GM23248 (cell line): ENCODE results near the gene DAB1. TPM values are rescaled to one million over a fixed set of nuclear protein-coding genes. Genes with fewer than 3 reads are reported as not detected.

Experiments
- DNase-seq: peaks from one replicate; pipeline ENCODE4 v3.0.0-alpha.2; 2015
- H2AFZ ChIP-seq: fragments of 200-600 bp; sonication (generic); 2 replicates; pipeline ENCODE4 v1.6.1; 2016; ENCODE audit warnings: antibody characterized with exemption
- H3F3A ChIP-seq: fragments of 200-600 bp; sonication (generic); 2 replicates; pipeline ENCODE4 v1.6.1; 2016; ENCODE audit warnings: mild to moderate bottlenecking, antibody characterized with exemption, mixed run types; ENCODE audit not compliant: insufficient read depth
- H3K27ac ChIP-seq: fragments of 200-600 bp; sonication (generic); 2 replicates; pipeline ENCODE4 v1.5.1; 2016; ENCODE audit warnings: mild to moderate bottlenecking
- H3K27me3 ChIP-seq: fragments of 200-600 bp; sonication (generic); replicated peaks from 2 replicates; pipeline ENCODE4 v1.6.1; 2016; ENCODE audit warnings: mild to moderate bottlenecking; ENCODE audit not compliant: insufficient read depth
- H3K36me3 ChIP-seq: fragments of 200-600 bp; sonication (generic); 2 replicates; pipeline ENCODE4 v1.6.1; 2016; ENCODE audit warnings: low read depth, mild to moderate bottlenecking
- H3K4me1 ChIP-seq: fragments of 200-600 bp; sonication (generic); 2 replicates; pipeline ENCODE4 v1.6.1; 2016; ENCODE audit warnings: mild to moderate bottlenecking; ENCODE audit not compliant: insufficient read depth
- H3K4me2 ChIP-seq: fragments of 200-600 bp; sonication (generic); one replicate; pipeline ENCODE4 v1.6.1; 2016; ENCODE audit warnings: mild to moderate bottlenecking; ENCODE audit not compliant: unreplicated experiment
- H3K4me3 ChIP-seq: fragments of 200-600 bp; sonication (generic); 2 replicates; pipeline ENCODE4 v1.5.1; 2016; ENCODE audit warnings: mild to moderate bottlenecking
- H3K79me2 ChIP-seq: fragments of 200-600 bp; sonication (generic); 2 replicates; pipeline ENCODE4 v1.6.1; 2016; ENCODE audit warnings: mild to moderate bottlenecking; ENCODE audit not compliant: insufficient read depth
- H3K9ac ChIP-seq: fragments of 200-600 bp; sonication (generic); 2 replicates; pipeline ENCODE4 v1.6.1; 2016; ENCODE audit warnings: mild to moderate bottlenecking
- H3K9me2 ChIP-seq: fragments of 200-600 bp; sonication (generic); 2 replicates; pipeline ENCODE4 v1.6.1; 2016; ENCODE audit warnings: mixed run types, mild to moderate bottlenecking, moderate library complexity; ENCODE audit not compliant: insufficient read depth
- H3K9me3 ChIP-seq: fragments of 200-600 bp; sonication (generic); one replicate; pipeline ENCODE4 v1.6.1; 2017; ENCODE audit warnings: low read depth
- H4K20me1 ChIP-seq: fragments of 200-600 bp; sonication (generic); 2 replicates; pipeline ENCODE4 v1.6.0; 2016; ENCODE audit not compliant: insufficient read depth
- EZH2 ChIP-seq: fragments of 200-600 bp; sonication (generic); IDR thresholded peaks from 2 replicates; pipeline ENCODE4 v1.6.1; 2018; ENCODE audit warnings: antibody characterized with exemption, mild to moderate bottlenecking; ENCODE audit not compliant: insufficient read depth, poor library complexity, severe bottlenecking
- EZH2phosphoT487 ChIP-seq: fragments of 200-600 bp; sonication (generic); IDR thresholded peaks from 2 replicates; pipeline ENCODE4 v1.6.1; 2018; ENCODE audit warnings: antibody characterized with exemption, moderate library complexity, mild to moderate bottlenecking, low read depth; ENCODE audit not compliant: insufficient read depth
- WGBS, 2 experiments: methylation state at CpG; one replicate each; pipeline ENCODE4 v1.1.6; 2015 to 2017; ENCODE audit warnings: low lambda C conversion rate in 2 of 2, low coverage in 1 of 2; ENCODE audit errors: missing lambda C conversion rate in 2 of 2; 5-methylcytosine and 5-hydroxymethylcytosine counted together
- in situ Hi-C: fragments of 300-500 bp; cut with MboI; formaldehyde crosslinking; loops from 2 replicates; pipeline ENCODE4 v1.15.0; 2020
- polyA plus RNA-seq: library from polyadenylated mRNA; unstranded; fragments of >200 nt; fragmentation: Nextera tagmentation; extraction: Ambion mirVana; gene quantifications from 2 replicates; pipeline ENCODE4 v1.2.1, GENCODE V29; 2016
- total RNA-seq: library from RNA; depleted of rRNA; stranded (reverse); fragments of >200 nt; shearing (Covaris generic); gene quantifications from 2 replicates; pipeline ENCODE4 v1.2.3, GENCODE V29; 2014

The DAB1 gene
- total and polyA plus RNA-seq, 2 experiments from 2014 or later, result 0.11 to 0.39 TPM

DNA sequence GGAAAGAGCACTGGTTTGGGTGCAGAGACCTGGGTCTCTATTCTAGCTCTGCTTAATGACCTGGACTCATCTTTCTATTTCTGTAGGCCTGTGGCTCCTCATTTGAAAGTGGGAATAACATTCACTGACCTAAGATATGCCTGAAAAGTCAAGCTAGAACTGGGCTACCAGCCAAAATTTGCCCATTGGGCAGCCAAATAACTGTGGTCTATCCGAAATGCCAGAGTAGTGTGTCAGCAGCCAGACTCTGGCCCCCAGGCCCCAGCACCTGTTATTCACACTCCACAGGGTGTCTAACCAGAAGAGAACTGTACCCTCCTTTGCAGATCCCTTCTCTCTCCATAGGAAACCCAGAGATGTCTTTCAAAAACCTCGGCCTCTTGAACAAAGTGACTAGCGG is 12.6 kb downstream of the DAB1 start:
- TF ChIP-seq EZH2phosphoT487 (no peak), EZH2 (no peak)
- no peaks in the 10 kb centered on the region for H4K20me1 ChIP-seq
- H3K9me2 ChIP-seq, result no peaks in the 10 kb centered on the region
- no peaks in the 10 kb centered on the region for H3K27me3 ChIP-seq
- no peak overlapping the region for H2AFZ ChIP-seq
- no peaks in the 10 kb centered on the region for H3K79me2 ChIP-seq
- H3K9ac ChIP-seq, result no peak overlapping the region
- H3F3A ChIP-seq, result no peaks in the 10 kb centered on the region
- H3K9me3 ChIP-seq, result no peaks in the 10 kb centered on the region
- H3K36me3 ChIP-seq, result no peaks in the 10 kb centered on the region
- no peak overlapping the region for H3K4me2 ChIP-seq
- no peak overlapping the region for H3K27ac ChIP-seq
- peak; percentile 22 for DNase-seq
- H3K4me1 ChIP-seq, result no peaks in the 10 kb centered on the region
- no peak overlapping the region for H3K4me3 ChIP-seq
- in situ Hi-C loops, result no loop called here
- 37 to 45% methylated on average over 3 of the region's 3 CpGs for WGBS, 2 experiments

DNA sequence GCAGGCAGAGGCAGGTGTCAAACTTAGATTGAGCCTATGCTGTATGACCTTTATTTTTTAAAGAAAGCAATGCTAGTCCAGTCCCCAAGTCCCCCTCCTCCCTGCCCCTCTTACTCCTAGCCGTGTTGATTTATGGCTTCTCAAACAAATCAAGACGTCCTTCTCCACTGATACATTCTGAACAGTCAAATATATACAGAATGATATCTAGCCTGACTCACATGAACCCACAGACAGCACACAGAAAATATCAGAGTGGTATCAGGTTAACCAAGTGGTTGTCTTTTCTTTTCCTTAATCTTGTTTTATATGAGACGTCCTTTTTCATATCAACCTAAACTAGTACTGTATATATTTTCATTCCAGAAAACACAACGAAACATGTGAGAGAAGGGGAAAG is 13.4 kb downstream of the DAB1 start:
- H3K4me2 ChIP-seq, result no peak overlapping the region
- no peak overlapping the region for H3K9ac ChIP-seq
- no peaks in the 10 kb centered on the region for H3K4me1 ChIP-seq
- no peaks in the 10 kb centered on the region for H4K20me1 ChIP-seq
- H3K79me2 ChIP-seq, result no peaks in the 10 kb centered on the region
- no peaks in the 10 kb centered on the region for H3K9me2 ChIP-seq
- H3K27me3 ChIP-seq, result no peaks in the 10 kb centered on the region
- TF ChIP-seq EZH2 (no peak), EZH2phosphoT487 (no peak)
- no peak overlapping the region for H2AFZ ChIP-seq
- DNase-seq, result no peak
- WGBS, 2 experiments, result 43 to 48% methylated on average over 4 of the region's 4 CpGs
- H3F3A ChIP-seq, result no peaks in the 10 kb centered on the region
- no peaks in the 10 kb centered on the region for H3K9me3 ChIP-seq
- in situ Hi-C loops, result no loop called here
- H3K27ac ChIP-seq, result no peak overlapping the region
- no peak overlapping the region for H3K4me3 ChIP-seq
- H3K36me3 ChIP-seq, result no peaks in the 10 kb centered on the region

- Histone ChIP-seq H3F3A (no peaks in the 10 kb centered on the region), H3K27me3 (no peaks in the 10 kb centered on the region), H3K9me3 (no peaks in the 10 kb centered on the region), H3K4me1 (no peaks in the 10 kb centered on the region), H3K4me2 (no peak overlapping the region), H3K4me3 (no peak overlapping the region), H3K27ac (no peak overlapping the region), H3K9me2 (no peaks in the 10 kb centered on the region), H3K79me2 (no peaks in the 10 kb centered on the region), H3K36me3 (no peaks in the 10 kb centered on the region), H2AFZ (no peak overlapping the region), H4K20me1 (no peaks in the 10 kb centered on the region), H3K9ac (no peak overlapping the region)
- DNase-seq, result no peak
- in situ Hi-C loops, result no loop called here
- TF ChIP-seq EZH2phosphoT487, result no peak
- TF ChIP-seq EZH2, result no peak
- 18 to 23% methylated on average over 4 of the region's 4 CpGs for WGBS, 2 experiments
Observed at GRCh38 chr1:57407928-57408327, 15.9 kb downstream of the DAB1 start.

DNA sequence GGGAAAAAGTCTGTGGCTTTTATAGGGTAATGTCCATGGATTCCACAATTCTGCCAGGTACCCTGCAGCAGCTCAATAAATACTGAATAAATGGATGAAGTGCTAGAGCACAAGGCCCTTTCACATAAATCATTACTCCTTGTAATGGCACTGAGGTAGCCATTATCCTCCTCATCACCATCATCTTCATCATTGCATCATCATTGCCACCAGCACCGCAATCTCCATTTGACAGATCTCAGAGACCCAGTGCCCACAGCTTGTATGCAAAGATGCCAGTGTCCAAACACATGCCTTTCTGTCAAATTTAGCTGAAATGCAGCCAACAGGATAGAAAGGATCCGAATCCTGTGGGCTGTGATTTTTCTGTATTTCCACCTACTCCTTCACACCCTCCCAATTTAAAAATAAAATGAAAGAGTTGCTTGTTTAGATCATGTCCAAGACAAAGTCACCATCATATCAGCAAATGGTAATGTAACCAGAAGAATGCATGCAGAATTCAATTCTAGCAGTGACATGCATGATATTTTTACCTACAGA is 17.4 kb downstream of the DAB1 start:
- in situ Hi-C loops, result no loop called here
- no peak for TF ChIP-seq EZH2
- TF ChIP-seq EZH2phosphoT487, result no peak

GRCh38 chr1:57404884-57405283 is 19.0 kb downstream of the DAB1 start:
- in situ Hi-C loops, result no loop called here
- peak; percentile 3 for DNase-seq
- Histone ChIP-seq H3K9me3 (no peaks in the 10 kb centered on the region), H3K4me2 (no peak overlapping the region), H3K4me1 (no peaks in the 10 kb centered on the region), H4K20me1 (no peaks in the 10 kb centered on the region), H3K4me3 (no peak overlapping the region), H3K9me2 (no peaks in the 10 kb centered on the region), H3K9ac (no peak overlapping the region), H3F3A (no peaks in the 10 kb centered on the region), H3K27ac (no peak overlapping the region), H3K27me3 (no peaks in the 10 kb centered on the region), H3K79me2 (no peaks in the 10 kb centered on the region), H2AFZ (no peak overlapping the region), H3K36me3 (no peaks in the 10 kb centered on the region)
- no peak for TF ChIP-seq EZH2phosphoT487
- TF ChIP-seq EZH2, result no peak
- WGBS, 2 experiments, result 32 to 39% methylated on average over 3 of the region's 3 CpGs

More for the DNA sequence above, 17.4 kb downstream of the DAB1 start:
- no peak overlapping the region for H2AFZ ChIP-seq
- H3K4me2 ChIP-seq, result no peak overlapping the region
- no peak overlapping the region for H3K27ac ChIP-seq
- H3K9ac ChIP-seq, result no peak overlapping the region
- no peak for DNase-seq
- H3K79me2 ChIP-seq, result no peaks in the 10 kb centered on the region
- no peaks in the 10 kb centered on the region for H3K9me3 ChIP-seq
- no peaks in the 10 kb centered on the region for H3K36me3 ChIP-seq
- no peaks in the 10 kb centered on the region for H3K4me1 ChIP-seq
- H3K27me3 ChIP-seq, result no peaks in the 10 kb centered on the region
- no peaks in the 10 kb centered on the region for H3K9me2 ChIP-seq
- H4K20me1 ChIP-seq, result no peaks in the 10 kb centered on the region
- no peak overlapping the region for H3K4me3 ChIP-seq
- no peaks in the 10 kb centered on the region for H3F3A ChIP-seq
- WGBS, 2 experiments, result 33 to 54% methylated on average over 2 of the region's 2 CpGs
